Neural cell (in vitro differentiated cells): ENCODE results near the gene SETD1A.

Experiments
- CTCF ChIP-seq: fragments of 450-650 bp; IDR thresholded peaks from 2 replicates; pipeline ENCODE4 v1.5.1; 2014; ENCODE audit warnings: antibody characterized with exemption, mild to moderate bottlenecking, moderate library complexity; ENCODE audit not compliant: poor library complexity, severe bottlenecking
- EP300 ChIP-seq: fragments of 450-650 bp; conservative IDR thresholded peaks from 2 replicates; pipeline ENCODE4 v1.6.1; 2014; ENCODE audit warnings: antibody characterized with exemption, mild to moderate bottlenecking, moderate library complexity; ENCODE audit not compliant: poor library complexity, severe bottlenecking
- EZH2 ChIP-seq: fragments of 200-600, 300-800 bp; shearing (Covaris generic), sonication (generic); IDR thresholded peaks from 2 replicates; pipeline ENCODE4 v1.6.1; 2014; ENCODE audit warnings: antibody characterized with exemption, low read length, borderline replicate concordance, mild to moderate bottlenecking; ENCODE audit not compliant: insufficient read depth, poor library complexity, severe bottlenecking
- RAD21 ChIP-seq: fragments of 450-650 bp; conservative IDR thresholded peaks from 2 replicates; pipeline ENCODE4 v1.6.1; 2014; ENCODE audit warnings: antibody characterized with exemption, mild to moderate bottlenecking, moderate library complexity
- TAF1 ChIP-seq: IDR thresholded peaks from 2 replicates; pipeline ENCODE4 v1.6.1; 2012; ENCODE audit warnings: low read depth

GRCh38 chr16:30924913-30925631, 32.5 kb upstream of the SETD1A start:
- TF ChIP-seq RAD21: no peak
- TF ChIP-seq CTCF: no peak
- no peak for TF ChIP-seq TAF1
- TF ChIP-seq EZH2: no peak
- no peak for TF ChIP-seq EP300
